Peyer's patch (tissue), 4 donors: ENCODE results near the gene SNTG2.

Experiments
- POLR2A ChIP-seq, 2 donors: fragments of 450-650 bp; IDR thresholded peaks; one replicate each; pipeline ENCODE4 v1.5.1; 2017; ENCODE audit warnings: antibody characterized with exemption in 2 of 2, mild to moderate bottlenecking in 2 of 2, moderate library complexity in 2 of 2
- TF ChIP-seq, protein P1 (sequence below), 6 experiments: fragments of 450-650 bp in 4 of 6; fragments of 200-600 bp in 2 of 6; sonication (generic) in 1 of 6; IDR thresholded peaks; one replicate each; pipeline ENCODE4 v1.5.1; 2017 to 2019; ENCODE audit warnings: antibody characterized with exemption in 6 of 6, mild to moderate bottlenecking in 3 of 6, moderate library complexity in 1 of 6

DNA sequence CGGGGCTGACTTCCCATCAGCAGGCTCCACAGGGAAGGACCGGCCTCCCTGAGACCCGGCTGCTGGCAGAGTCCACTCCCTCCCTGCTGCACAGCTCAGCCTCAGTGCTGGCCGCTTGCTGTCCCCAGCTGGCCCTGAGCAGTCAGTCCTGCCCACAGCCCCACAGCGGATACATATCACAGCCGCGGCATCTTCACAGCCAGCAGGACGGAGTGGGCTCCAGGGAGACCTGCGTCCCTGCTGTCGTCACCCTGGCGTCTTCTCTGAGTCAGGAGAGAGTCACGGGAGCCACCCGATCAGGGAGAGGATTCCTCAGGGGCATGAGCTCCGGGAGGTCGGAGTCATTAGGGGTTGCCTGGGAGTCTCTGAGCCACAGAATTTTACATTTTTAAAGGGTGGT lies 13.1 kb upstream of the SNTG2 start:
- TF ChIP-seq, protein P1, sequence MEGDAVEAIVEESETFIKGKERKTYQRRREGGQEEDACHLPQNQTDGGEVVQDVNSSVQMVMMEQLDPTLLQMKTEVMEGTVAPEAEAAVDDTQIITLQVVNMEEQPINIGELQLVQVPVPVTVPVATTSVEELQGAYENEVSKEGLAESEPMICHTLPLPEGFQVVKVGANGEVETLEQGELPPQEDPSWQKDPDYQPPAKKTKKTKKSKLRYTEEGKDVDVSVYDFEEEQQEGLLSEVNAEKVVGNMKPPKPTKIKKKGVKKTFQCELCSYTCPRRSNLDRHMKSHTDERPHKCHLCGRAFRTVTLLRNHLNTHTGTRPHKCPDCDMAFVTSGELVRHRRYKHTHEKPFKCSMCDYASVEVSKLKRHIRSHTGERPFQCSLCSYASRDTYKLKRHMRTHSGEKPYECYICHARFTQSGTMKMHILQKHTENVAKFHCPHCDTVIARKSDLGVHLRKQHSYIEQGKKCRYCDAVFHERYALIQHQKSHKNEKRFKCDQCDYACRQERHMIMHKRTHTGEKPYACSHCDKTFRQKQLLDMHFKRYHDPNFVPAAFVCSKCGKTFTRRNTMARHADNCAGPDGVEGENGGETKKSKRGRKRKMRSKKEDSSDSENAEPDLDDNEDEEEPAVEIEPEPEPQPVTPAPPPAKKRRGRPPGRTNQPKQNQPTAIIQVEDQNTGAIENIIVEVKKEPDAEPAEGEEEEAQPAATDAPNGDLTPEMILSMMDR (IDR thresholded peaks at IDR 0.05) = no peak
- TF ChIP-seq POLR2A (IDR thresholded peaks at IDR 0.05) = no peak
